Activated CD4-positive, alpha-beta T cell treated with anti-CD3 and anti-CD28 coated beads, Interleukin-2, amount 50 U/mL, for 16 hours (primary cell): ENCODE measurements around the gene FAM20C.

Experiments
- DNase-seq: peaks from one replicate; pipeline ENCODE4 v3.0.0-alpha.2; 2020

FAM20C gene

DNA sequence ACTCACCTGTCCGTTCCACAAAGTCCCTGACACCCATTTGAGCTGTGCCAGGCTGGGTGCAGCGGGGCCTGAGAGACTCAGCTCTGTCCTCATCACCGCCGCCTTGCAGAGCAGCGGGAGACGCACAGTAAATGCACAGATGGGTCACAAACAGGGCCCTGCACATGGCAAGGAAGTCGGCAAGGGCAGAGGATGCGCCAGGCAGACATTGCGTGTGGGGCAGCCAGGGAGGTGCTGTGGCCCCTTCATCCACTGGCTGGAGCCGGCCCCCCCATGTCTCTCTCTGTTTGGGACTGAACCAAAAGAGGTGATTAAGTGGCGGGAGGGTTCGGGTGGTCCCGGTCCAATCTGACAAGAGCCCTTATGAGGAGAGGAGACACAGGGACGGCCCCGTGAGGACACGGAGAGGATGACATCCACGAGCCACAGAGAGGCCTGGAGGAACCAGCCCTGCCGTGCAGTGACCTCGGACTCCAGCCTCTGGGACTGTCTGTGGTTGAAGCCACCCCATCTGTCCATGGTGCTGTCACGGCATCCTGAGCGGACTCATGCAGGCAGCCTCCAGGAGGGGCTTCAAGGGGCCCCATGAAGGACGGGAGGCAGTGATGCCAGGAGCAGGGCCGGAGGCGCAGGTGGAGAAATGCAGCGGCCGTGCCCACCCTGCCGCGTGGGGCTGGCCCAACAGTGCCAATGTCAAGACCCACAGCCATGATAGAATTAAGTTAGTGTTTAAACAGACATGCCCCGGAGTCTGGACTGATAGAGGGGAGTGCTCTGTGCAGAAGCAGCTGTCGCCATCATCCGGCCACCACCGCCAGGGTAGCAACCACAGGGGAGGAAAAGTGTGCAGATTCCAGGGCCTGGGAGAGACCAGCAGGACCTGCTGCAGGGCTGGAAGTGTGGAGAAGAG lies 69.2 kb downstream of the FAM20C start:
- DNase-seq = no peak

DNA sequence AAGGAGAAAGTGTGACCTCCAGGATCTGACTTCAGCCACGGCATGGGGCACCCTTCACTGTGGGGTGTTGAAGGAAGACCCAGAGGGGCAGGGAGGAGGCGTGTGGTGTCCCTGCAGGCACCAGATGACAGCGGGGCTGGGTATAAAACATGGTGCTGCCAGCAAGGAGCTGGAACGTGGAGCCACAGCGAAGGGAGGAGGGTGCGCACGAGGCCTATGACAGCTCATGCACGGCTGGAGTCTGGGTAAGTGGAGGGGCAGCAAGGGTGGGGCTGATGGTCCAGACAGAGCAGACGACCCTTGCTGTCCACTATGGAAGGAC lies 69.8 kb downstream of the FAM20C start:
- DNase-seq = no peak

- DNase-seq = peak; percentile 89
Measured at GRCh38 chr7:262631-263311, 70.4 kb downstream of the FAM20C start.

DNA sequence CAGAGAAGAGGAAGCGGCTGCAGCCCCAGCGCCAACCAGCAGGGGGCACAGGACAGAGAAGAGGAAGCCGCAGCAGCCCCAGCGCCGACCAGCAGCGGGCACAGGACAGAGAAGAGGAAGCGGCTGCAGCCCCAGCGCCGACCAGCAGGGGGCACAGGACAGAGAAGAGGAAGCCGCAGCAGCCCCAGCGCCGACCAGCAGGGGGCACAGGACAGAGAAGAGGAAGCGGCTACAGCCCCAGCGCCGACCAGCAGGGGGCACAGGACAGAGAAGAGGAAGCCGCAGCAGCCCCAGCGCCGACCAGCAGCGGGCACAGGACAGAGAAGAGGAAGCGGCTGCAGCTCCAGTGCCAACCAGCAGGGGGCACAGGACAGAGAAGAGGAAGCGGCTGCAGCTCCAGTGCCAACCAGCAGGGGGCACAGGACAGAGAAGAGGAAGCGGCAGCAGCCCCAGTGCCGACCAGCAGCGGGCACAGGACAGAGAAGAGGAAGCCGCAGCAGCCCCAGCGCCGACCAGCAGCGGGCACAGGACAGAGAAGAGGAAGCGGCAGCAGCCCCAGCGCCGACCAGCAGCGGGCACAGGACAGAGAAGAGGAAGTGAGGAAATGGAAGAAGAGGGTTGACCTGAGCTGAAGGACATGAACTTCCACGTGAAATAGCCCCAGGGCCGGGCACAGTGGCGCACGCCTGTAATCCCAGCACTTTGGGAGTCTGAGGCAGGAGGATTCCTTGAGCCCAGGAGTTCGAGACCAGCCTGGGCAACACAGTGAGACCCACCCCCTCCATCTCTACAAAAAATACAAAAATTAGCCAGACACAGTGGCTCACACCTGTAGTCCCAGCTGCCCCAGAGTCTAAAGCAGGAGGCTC lies 71.3 kb downstream of the FAM20C start:
- peak; percentile 29 for DNase-seq

DNA sequence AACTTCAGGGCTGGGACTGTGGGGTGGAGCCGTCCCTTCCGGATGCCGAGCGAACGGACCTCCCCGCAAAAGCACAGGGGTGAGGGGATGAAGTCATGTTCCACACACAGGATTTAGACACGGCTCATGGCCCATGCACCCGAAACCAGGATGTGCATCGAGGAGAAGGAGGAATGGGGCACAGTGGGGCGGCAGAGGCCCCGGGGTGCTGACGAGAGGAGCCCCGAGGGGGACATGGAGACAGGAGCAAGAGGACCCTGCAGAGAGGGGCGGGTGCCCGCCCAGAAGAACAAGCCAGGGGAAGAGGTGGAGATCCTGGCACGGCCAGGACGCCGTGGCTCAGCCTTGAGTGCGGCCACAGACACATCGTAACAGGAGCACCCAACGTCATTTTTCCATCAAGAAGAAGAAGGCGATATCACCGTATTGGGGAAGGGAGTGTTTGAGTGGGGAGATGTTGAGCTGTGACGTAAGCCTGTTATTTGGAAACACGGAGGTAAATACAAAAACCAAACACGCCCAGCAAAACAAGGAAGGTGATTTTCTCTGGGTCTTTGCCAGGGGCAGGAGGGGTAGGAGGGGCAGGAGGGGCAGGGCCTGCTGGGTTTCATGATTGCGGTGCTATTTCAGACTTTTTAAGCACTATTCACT lies 72.3 kb downstream of the FAM20C start:
- no peak for DNase-seq

GRCh38 chr7:265192-265997 lies 73.0 kb downstream of the FAM20C start:
- DNase-seq = no peak

DNA sequence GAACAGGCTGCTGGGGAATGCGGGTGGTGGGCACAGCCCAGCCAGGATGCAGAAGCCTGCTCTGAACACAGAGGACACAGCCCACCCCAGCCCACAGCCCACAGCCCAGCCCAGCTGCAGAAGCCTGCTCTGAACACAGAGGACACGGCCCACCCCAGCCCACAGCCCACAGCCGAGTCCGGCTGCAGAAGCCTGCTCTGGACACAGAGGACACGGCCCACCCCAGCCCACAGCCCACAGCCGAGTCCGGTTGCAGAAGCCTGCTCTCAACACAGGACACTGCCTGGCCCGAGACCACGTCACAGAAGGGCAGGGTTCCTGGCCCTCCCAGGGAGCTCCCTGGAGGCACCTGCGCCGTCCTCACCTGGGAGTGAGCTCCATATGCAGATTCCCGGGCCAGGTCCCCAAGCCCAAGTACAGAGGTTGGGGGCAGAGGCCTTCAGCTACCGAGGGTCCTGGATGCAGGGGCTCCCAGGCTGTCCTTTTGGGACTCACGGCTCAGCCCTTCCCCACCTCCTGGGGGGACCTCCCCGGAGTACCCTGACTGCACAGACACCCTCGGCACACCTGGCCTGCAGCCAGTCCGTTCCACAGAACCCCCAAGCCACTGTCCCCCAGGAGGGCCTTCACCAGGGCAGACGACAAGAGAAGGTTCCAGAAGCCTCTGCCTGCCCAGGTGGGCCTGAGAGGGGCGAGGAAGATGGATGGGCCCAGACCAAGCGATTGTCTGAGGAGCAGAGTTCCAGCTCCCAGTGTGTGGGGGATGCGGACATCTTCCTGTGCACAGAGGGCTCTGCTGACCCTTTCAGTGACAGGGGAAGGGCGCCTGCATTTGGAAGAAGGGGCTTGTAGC lies 73.9 kb downstream of the FAM20C start:
- no peak for DNase-seq

DNA sequence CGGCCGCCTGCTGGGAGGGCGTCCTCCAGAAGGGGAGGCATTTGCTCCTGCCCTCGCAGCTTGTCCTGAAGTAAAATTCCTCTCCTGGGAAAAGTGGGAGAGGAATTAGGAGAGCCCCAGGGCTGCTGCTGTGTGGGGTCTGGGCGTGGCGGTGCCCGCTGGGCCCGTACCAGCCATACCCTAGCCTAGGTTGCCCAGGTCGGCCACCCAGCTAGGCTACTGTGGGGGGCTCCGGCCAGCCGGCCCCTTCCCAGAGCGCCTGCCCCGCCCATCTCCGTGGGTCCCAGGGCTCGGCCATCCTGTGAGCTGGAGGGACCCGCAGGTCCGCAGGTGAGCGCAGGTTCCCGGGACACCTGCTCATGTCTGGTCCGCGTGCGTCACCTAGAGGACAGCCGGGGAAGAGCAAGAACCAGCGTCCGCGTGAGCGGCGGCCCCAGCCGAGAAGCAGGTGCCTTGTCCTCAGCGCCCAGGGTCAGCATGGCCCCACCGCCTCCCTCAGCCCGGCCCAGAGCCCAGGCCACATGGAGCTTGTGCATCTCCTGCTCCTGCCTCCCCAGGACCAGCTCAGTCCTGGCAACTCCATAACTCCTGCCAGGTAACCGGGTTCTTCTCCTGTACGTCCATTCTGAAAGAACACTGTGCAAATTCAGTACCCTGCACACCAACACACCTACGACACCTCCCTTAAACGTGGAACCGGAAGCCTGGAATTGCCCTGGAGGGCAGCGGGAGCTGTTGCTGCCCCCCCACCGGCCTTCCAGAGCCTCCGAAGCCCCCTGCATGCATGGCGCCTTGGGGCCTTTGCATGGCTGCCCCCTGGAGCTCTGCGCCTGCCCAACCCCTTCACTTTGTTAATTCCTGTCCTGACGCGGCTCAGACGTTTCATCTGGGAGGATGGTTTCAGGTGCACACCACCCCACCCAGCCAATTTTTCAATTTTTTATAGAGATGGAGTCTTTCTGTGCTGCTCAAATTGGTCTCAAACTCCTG lies 74.8 kb downstream of the FAM20C start:
- DNase-seq = no peak

GRCh38 chr7:268991-269390 lies 76.6 kb downstream of the FAM20C start:
- no peak for DNase-seq

DNA sequence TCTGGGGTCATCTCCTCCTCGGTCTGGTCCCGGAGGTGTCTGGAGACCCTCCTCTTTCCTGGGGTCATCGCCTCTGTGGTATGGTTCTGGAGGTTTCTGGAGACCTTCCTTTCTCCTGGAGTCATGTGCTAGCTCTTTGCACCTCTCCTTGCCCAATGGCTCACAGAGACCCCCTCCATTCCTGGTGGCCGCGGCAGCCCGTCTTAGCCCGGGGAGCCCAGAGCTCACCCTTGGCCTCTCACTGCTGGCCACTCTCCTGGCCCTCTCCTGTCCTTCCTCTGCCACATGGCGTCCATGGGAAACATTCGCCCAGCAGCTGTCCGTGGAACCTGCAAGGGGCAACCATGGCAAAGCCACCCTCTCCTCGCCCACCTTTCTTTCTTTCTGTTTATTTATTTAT lies 77.3 kb downstream of the FAM20C start:
- no peak for DNase-seq

GRCh38 chr7:270351-270983 lies 78.1 kb downstream of the FAM20C start:
- no peak for DNase-seq

- no peak for DNase-seq
Measured at GRCh38 chr7:271266-272107, 79.1 kb downstream of the FAM20C start.

DNA sequence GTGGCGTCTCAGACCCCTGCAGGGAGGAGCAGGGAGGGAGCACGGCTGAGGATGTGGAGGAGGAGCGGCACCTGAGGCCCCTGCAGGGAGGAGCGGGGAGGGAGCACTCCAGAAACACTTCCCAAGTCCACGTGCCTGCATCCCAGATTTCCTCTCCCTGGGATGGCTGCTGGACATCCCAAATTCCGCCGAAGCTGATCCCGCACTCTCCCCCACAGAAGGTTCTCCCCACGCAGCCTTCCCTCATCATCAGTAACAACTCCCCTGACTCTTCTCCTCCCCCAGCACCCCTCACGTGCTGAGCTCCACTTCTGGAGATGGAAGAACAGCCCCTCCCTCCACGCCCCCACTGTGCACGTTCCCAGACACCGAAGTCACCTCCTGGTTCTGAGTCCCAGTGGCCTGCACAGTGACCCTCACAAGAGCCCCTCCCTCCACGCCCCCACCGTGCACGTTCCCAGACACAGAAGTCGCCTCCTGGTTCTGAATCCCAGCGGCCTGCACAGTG lies 79.8 kb downstream of the FAM20C start:
- no peak for DNase-seq

DNA sequence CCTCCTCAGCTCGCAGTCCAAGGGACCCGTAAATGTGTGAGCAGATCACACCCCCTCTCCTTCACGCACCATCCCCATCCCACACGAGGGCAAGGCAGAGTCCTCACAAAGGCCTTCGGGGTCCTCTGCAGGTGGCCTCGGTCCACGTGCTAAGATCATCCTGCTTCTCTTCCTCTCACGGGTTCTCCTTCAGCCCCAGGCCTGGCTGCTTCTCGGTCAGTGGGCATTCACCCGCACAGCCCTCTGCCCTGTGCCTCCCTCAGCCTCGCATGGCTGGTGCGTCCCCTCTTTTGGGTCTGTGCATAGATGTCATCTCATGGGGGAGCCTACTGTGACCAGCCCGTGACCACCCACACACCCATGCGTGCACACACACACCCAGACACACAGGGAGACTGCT lies 80.3 kb downstream of the FAM20C start:
- DNase-seq = no peak

GRCh38 chr7:273327-273726 lies 81.0 kb downstream of the FAM20C start:
- DNase-seq = no peak

DNA sequence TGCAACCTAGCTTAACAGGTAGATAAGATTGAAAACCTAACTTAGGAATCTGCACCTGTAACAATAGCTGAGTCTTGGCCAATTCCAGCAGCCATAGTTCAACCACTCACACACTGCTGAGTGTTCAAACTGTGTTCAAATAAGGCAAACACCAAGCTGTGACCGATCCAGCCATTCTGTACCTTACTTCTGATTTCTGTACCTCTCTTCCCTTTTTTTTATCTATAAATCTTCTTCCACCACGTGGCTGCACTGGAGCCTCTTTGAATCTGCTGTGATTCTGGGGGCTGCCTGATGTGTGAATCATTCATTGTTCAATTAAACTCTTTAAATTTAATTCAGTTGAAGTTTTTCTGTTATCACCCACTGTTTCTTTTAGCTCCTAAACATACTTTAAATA lies 81.9 kb downstream of the FAM20C start:
- DNase-seq = no peak

GRCh38 chr7:276230-276835 lies 84.0 kb downstream of the FAM20C start:
- no peak for DNase-seq

DNA sequence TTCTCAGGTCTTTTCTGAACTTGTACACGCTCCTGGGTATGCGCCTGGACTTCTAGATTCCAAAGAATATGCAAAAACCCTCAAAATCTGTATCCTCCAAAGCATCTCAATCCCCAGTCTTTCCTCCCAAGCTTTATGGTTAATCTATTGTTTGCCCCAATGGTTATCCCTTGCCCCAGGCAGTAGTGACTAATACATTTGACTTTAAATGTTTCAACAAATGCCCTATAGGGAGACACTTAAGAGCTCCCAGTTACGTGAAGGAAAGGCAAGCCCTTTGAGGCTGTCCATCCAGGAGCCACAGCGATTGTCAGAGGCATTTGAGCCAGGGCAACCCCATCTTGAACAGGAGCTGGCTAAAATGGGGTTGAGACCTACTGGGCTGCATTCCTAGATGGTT lies 84.9 kb downstream of the FAM20C start:
- no peak for DNase-seq
